Activated effector memory CD4-positive, alpha-beta T cell treated with anti-CD3 and anti-CD28 coated beads, Interleukin-2, amount 50 U/mL, for 16 hours (primary cell): ENCODE results near the gene TRIM46.
"Not testable (repeated sequence)": the region's sequence is repeated elsewhere in the genome, so short reads cannot be mapped to it uniquely, and the experiment has no call there.

ENCODE experiments used
- DNase-seq: peaks from one replicate; pipeline ENCODE4 v3.0.0-alpha.2; 2020

The TRIM46 gene

DNA sequence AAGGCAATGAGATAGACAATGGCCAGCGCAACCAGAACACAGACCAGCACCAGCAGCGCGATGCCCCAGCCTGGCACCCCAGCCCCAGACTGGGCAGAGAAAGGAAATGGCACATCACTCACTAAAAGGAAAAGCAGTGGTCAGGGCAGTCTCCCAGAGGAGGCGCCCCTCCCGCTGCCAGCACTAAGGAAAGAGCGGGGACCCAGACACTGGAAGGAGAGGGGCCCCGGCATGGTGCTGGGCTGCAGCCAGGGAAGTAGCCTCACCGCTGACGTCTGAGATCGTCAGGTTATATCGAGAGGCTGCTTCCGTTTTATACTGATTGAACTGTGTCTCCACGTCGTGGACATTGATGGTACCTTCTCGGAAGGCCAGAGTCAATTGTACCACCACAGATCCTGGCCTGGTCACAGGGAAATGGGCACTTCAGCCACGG lies 13.8 kb downstream of the TRIM46 start:
- DNase-seq: no peak

DNA sequence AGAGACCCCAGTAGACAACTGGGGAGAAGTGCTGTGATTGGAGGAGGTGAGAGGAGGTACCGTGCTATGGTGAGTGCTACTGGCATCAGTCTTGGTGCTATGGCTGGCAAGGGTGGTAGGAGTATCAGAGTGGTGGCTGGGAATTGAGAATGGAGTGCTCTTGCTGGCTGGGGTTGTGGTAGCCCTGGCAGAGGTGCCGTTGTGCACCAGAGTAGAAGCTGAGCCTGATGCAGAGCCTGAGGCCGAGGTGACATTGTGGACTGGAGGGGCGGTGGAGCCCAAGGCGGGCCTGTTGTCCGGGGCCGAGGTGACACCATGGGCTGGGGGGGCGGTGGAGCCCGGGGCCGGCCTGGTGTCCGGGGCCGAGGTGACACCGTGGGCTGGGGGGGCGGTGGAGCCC lies 14.6 kb downstream of the TRIM46 start:
- DNase-seq: no peak

DNA sequence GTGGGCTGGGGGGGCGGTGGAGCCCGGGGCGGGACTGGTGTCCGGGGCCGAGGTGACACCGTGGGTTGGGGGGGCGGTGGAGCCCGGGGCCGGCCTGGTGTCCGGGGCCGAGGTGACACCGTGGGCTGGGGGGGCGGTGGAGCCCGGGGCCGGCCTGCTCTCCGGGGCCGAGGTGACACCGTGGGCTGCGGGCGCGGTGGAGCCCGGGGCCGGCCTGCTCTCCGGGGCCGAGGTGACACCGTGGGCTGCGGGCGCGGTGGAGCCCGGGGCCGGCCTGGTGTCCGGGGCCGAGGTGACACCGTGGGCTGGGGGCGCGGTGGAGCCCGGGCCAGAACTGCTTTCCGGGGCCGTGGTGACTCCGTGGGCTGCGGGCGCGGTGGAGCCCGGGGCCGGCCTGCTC lies 16.3 kb downstream of the TRIM46 start:
- not testable (repeated sequence) for DNase-seq

DNA sequence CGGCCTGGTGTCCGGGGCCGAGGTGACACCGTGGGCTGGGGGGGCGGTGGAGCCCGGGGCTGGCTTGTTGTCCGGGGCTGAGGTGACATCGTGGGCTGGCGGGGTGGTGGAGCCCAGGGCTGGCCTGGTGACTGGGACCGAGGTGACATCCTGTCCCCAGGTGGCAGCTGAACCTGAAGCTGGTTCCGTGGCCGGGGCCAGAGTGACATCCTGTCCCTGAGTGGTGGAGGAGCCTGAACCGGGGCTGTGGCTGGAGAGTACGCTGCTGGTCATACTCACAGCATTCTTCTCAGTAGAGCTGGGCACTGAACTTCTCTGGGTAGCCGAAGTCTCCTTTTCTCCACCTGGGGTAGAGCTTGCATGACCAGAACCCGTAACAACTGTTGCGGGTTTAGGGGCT lies 18.3 kb downstream of the TRIM46 start:
- no peak for DNase-seq

DNA sequence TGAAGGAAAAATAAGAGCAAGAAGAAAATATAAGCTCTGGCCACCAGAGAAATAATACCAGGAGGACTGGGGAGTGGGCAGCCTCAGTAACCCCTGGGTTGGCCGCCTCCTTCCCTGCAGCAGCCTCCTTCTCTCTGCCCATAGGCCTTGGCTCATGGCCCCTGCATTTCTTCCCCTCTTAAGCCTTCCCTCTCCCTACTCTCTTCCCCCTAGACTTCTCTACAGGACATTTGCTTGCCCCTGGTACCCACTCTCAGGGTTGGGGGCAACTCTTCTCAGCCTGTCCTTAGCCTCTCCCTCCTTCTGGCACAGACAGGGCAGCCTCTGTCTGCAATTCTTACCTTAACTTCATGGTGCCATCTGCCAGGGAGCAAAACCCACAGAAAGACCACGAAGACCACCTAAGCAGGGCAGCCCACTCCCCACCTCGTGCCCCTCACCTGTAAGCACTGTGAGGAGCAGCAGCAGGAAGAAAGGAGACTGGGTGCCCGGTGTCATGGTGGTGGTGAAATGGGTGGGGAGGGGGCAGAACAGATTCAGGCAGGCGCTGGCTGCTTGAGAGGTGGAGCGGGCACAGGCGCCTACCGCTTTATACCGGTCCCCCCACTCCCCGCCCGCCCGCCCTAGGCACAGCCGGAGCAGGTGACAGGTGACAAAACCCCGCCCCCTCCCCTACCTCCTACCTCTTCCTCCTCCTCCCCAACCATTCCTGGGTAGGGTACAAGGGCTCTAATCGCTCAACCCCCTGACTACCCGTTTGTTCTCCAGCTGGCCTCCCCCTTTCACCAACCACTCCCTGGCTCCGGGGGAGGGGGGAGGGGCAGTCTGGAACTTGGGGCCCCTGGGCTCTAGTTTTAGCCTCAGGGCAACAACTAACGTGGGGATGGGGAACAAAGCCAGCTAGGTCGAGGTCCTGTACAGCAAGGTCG lies 19.0 kb downstream of the TRIM46 start:
- no peak for DNase-seq

DNA sequence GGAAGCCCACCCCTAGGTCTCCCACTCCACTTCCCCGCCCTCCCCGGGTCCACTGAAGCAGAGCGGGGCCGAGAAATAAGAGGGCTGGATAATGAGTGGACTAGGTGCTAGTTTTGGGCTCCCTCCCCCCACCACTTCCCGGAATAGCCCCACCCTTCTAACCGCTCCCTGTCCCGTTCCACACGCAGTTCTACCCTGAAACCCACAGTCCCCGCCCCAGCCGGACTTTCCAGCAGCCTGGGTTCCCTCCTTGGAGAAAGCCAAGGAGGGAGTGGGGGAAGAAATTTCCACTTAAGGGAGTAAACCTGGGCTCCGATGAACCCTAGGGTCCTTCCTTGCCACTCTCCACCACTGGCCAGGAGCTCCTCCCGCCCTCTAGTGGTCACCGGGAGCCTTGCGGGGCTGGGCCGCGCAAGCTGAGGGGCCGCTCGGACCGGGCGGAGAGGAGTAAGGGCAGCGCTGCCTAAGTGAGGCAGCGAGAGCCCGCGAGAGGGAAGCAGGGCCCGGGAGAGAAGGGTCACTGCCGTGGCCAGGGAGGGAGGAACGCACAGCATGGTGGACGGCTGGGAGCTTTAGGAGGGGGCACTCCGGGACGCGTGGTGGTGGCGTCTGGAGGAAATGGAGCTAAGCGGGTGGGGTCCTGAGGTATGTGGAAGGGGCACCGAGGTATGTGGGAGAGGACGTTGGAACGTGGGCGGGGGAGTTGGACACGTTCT lies 19.8 kb downstream of the TRIM46 start:
- DNase-seq: peak; percentile 91

DNA sequence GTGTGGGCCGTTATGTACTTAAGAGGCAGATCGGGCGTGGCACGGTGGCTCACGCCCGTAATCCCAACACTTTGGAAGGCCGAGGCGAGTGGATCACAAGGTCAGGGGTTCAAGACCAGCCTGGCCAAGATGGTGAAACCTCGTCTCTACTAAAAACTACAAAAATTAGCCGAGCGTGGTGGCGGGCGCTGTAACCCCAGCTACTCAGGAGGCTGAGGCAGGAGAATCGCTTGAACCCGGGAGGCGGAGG lies 20.3 kb downstream of the TRIM46 start:
- DNase-seq: not testable (repeated sequence)

DNA sequence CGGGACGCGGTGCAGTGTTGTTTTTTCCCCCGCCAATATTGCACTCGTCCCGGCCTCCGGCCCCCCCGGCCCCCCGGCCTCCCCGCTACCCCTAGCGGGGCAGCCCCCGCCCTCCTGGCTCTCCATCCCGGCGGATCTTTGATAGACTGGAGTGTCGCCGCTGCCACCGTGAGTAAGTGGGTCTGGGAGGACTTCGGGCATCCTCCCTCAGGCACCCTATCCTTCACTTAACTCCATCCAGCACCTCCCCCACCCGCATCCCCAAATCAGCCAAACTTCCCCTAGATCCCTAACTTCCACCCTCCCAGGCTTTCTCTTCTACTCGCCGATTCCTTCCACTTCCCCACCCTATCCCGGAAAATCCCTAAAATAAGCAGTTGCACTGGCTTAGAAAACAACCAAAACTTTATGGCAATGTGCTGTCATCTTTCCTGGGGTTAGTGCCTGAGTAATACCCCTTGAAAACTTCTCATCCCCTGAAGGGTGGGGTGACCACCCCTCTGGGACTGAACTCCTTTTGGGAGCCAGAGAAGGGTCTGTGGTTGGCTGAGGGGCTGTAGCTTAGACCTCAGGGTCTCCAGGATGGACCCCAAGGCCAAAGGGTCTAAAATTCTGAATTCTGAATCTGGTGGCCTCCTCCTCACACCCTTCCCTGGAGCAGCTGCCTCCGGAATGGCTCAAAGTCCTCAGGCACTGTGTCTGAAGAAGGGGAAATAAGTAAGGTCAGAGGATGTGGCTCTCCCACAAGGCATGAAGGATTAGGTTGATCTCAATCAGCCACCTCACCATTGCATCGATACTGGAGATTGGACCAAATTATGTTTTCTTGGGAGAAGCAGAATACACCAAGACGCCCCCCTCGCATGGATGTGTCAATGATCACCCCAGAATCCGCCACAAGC lies 21.8 kb downstream of the TRIM46 start:
- no peak for DNase-seq

DNA sequence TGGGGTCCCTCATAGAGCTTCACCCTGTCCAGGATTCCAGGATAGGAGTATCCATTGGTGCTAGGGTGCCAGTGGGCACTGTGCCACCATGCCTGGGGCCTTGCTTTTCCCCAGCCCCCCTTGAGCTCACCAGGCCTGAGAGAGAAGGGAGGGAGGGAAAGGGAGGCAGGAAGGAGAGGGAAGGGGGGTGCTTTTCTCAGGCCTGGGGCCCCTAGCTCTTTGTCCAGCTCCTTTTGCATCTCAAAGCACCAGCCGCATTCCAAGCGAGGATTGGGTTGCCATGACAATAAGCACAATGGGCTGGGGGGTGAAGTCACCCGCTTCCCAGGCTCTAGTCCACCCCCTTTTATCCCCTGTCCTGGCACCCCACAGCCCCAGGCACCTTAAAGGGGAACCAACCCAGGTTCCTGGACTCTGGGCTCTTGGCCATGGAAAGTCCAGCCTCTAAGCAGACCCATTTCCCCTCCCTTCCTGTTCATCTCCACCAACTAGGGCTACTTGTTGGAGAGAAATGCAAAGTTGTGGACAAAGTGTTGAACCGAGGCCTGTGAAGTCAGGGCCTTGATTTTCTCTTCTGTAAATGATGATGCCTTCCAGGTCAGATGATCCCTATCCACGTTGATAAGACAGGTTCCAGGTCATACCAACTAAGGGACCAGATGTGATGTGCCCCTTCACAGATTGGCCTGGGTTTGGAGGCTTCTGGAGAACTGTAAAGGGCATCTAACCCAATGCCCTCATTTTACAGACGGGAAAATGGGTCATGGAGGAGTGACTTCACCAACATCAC lies 22.6 kb downstream of the TRIM46 start:
- no peak for DNase-seq

DNA sequence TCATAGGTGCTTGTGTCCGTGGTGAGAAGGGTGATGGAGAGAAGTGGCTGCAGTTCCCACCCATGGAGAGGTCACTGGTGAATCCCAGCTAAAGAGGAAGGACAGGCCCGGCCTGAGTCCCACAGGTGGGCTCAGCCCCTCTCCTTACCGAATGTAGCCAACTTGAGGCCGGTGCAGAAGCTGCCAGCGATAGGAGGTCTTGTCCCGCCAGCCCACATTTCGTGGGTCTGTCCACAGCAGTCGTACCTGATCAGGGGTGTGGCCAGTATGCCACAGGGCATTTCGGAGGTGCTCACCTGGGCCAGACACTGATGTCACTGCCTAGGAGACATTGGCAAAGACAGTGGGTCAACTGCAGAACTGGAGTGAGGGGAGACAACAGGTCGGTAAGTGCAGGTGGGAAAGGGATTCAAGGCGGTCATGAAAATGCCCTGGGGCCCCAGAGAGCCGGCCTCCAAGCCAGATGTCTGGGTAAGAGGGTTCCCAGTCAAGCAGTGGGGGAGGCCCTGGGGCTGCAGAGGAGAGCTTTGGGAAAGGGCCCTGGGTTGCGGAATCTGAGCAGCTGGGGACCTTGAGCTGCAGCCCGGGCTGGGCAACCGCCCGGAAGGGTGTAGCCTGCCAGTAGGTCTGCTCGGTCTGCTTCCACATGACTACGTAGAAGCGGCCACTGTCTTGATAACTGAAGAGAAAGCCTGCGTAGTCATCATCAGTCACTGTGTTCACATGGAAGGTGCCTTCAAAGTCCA lies 23.4 kb downstream of the TRIM46 start:
- no peak for DNase-seq

DNA sequence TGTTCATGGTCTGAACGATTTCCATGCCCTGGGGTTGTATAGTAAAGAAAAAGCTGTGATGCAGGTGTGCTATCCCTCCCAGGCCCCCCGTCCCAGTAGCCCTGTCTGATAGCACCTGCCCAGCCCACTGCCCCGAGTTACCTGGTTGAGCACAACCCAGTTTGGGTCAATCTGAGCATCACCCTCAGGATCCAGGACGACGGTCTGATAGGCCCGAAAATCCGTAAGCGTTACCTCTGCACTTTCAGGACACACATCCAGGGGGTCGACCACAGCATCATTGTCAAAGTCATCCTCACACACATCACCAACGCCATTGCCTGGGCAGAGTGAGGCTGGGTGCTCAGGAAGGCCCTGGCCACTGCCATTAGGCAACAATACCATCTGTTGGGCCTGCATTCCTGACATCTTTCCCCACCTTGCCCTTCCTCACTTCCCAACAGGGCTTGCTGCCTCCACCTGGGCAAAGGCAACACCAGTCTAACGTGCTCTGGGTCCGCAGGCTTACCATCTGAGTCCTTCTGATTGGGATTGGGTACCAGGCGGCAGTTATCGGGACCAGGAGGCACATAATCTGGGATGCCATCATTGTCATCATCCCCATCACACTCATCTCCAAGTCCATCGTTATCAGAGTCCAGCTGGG lies 24.4 kb downstream of the TRIM46 start:
- no peak for DNase-seq

DNA sequence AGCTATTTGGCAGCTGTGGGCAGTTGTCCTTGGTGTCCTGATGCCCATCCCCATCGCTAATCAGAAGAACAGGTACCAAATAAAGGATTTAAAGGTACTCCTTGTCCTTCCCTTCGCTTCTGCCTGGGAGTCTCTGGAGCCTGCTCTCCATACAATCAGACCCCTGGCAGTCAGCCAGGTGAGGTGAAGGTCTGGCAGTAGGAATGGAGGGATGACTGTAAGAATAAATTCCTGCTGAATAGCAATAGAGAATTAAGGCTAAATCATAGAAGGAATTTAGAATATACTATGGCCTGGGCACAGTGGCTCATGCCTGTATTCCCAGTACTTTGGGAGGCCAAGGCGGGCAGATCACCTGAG lies 24.9 kb downstream of the TRIM46 start:
- DNase-seq: no peak

DNA sequence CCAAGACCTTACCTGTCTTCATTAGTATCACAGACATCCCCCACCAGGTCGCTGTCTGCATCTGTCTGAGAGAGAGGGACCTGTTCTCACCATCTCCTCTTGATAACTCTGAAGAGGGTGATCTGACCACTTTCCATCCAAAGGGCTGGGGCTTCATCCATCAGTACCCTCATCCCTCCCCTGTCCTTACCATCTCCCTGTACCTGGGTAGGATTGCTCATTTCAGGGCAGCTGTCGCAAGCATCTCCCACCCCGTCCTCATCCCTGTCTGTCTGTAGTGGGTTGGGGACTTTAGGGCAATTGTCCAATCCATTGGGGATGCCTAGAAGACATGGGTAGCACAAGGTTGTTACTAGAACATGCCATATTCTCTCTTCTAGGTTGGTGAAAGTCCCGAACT lies 26.1 kb downstream of the TRIM46 start:
- no peak for DNase-seq

DNA sequence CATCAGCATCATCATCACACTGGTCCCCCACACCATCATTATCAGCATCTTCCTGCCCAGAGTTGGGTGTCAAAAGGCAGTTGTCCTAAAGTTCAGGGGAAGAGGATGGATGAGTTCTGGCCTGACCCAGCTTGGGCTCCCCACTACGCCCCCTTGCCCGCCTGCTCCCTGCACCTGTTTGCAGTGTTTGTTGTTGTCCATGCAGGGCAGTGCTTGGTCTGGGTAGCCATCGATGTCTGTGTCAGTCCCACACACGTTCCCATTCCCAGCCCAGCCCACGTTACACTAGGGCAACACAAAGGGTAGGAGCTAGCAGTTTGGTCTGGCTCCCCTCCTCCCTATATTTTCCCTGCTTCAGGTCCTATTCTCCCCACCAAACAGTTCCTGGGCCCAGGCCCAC lies 27.3 kb downstream of the TRIM46 start:
- DNase-seq: no peak

DNA sequence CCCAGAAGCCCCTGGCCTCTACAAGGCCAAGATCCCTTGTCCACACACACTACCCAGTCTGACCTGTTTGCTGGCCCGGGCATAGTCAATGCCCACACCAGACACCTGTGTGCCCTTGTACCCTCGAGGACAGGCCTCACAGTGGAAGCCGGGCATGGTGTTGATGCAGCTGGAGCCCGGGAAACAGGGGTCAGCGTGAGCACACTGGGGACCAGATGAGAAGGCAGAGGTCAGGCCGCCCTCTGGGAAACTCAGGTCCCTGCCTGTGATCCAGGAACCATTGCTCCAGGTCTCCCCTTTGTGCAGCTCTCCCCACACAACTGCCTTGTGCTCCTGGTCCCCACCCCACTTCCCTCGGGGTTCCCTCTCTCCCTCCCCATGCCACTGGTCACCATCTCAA lies 28.5 kb downstream of the TRIM46 start:
- DNase-seq: no peak

DNA sequence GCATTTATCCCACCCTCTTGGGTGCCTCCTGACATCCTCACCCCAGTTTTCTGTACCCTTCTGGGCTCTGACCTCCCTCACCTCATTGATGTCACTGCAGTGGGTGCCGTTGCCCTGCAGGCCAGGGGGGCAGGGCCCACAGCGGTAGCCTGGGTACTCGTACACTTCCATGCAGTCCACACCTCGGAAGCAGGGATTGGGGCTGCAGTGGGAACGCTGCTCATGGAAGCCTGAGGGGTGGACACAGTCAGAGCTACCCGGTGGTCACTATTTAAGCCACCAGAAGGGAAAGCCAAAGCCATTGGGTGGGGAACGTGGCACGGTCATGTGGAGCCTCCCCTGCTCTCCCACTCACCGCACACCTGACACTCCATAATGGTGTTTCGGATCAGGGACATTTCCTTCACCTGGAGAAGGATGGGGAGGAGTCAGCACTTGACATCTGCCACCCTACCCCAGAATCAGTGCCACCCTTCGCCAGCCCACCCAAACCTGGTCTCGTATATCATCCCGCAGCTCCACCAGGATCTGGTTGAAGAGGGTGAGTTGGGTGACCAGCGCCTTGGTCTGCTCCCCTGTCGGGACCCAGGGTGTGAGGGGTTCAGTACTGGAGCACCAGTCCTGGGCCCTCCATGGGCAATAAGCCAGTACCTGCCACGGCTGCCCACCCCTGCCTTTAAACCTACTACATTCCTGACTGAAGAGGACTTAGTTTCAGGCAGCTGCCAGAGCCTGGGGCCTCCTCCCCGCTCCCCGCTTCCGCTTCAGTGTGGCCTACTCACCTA lies 29.3 kb downstream of the TRIM46 start:
- no peak for DNase-seq

DNA sequence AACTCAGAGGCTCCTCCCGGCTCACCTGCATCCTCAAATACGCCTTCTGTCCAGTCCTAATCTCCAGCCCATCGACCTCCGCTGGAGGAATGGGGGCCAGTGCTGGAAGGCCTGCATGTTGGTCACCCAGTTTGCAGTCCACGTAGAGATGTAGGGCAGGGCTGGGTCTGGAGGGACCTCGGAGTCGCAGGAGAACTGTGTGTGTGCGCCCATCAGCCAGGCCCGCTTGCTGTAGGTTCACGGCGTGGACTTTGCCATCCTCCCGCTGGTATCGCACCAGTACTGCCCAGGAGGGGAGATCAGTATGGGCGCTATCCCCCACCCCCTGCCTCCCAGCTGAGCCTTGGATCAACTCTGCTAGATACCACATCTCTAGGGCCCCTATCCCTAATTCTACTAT lies 31.4 kb downstream of the TRIM46 start:
- no peak for DNase-seq

DNA sequence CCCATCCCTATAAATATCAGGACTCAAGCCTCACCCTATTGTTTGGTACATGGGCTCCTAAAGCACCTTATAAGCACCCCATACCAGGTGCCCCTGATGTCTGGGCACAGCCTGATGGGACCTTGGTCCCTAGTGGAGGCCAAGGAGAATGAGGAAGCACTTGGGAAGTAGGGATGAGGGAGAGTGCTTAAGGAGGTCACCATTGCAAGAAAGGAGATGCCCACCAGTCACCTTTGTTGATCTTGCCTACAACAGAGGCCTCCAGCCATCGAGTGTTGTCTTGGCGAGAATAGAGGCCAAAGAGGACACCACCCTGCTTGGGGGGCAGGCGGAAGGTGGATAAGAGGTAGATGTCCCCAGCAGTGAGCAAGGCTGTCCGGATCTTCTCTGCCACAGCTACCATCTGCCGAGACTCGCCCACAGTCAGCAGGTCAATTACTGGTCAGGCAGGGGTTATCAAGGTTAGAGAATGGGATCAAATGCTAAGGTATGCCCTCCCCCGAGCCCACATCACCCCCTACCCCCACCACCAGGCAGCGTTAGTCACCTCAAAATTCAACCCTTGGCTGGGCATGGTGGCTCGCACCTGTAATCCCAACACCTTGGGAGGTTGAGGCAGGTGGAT lies 32.4 kb downstream of the TRIM46 start:
- no peak for DNase-seq

DNA sequence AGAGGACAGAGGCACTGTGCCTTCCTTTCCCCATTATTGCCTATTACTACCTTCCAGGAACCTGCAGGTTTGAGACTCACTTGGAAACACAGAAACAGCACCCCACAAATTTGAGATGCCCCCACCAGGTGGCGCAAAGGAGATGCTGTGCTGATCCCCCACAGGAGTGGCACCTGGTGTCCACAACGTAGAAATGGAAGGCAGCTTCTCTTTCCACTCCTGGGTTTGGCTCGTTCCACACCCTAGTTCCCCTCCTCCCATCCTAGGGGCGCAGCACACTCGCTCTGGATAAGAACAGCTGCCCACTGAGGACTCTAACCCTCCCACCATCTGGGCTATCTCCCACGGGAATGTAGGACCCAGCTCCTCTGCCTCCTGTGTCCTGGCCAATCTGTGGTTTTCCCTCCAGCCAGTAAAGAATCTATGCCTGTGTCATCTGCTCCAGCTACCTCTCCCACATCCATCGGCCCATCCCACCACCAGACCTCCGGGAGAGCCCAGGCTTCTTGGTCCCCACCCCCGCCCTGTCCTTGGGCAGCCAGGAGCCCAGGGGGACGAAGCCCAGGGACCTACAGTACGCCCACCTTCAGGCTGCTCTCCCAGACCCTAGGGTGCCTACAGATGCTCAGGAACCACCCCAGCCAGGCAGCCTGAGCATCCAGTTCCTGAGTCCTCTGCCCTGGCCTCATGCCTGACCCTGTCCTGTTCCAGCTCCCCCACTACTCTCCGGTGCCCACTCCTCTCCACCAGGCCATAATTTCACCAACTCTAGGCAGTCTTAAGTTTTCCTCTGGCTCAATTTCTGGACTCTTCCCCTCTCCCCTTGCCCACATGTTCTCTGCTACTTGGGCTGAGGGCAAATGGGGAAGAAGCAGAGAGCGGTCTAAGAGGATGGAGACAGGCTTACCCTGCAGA lies 33.5 kb downstream of the TRIM46 start:
- peak; percentile 96 for DNase-seq
